Activated CD4-positive, alpha-beta memory T cell treated with anti-CD3 and anti-CD28 coated beads, Interleukin-2, amount 10 ng/mL, durations not matched to agents 7 days and 5 days (primary cell): ENCODE measurements around the gene CEP57. TPM values are rescaled to one million over a fixed set of nuclear protein-coding genes. Genes with fewer than 3 reads are reported as not detected.

Experiments
- CTCF ChIA-PET: fragments of 350-600 bp; sonication (Branson Sonifier 250); formaldehyde crosslinking; loops from one replicate; lab custom pipeline; 2021; ENCODE audit warnings: antibody characterized with exemption, inconsistent platforms; lab: Charles Lee
- POLR2A ChIA-PET: fragments of 350-600 bp; sonication (Branson Sonifier 250); formaldehyde crosslinking; loops from one replicate; lab custom pipeline; 2021; ENCODE audit warnings: antibody characterized with exemption; lab: Charles Lee
- DNase-seq: peaks from one replicate; pipeline ENCODE4 v3.0.0-alpha.2; 2020
- H3K27ac Mint-ChIP-seq: one replicate; pipeline ENCODE4 v1.8.0; 2021; ENCODE audit warnings: mild to moderate bottlenecking, mixed read lengths
- H3K27me3 Mint-ChIP-seq: one replicate; pipeline ENCODE4 v1.8.0; 2021; ENCODE audit warnings: mixed read lengths
- H3K36me3 Mint-ChIP-seq: one replicate; pipeline ENCODE4 v1.8.0; 2021; ENCODE audit warnings: low read depth, mixed read lengths
- H3K4me1 Mint-ChIP-seq: one replicate; pipeline ENCODE4 v1.8.0; 2021; ENCODE audit warnings: mixed read lengths
- H3K4me3 Mint-ChIP-seq: one replicate; pipeline ENCODE4 v1.8.0; 2021; ENCODE audit warnings: mild to moderate bottlenecking, mixed read lengths
- H3K9me3 Mint-ChIP-seq: one replicate; pipeline ENCODE4 v1.8.0; 2021; ENCODE audit warnings: mixed read lengths
- total RNA-seq, 2 experiments: library from RNA; stranded (reverse); gene quantifications; one replicate each; pipeline ENCODE4 v1.2.3, GENCODE V29; 2021

Gene CEP57
- 100 to 1,000 TPM; 102 to 105 TPM for total RNA-seq

GRCh38 chr11:95790123-95790932, at the start of gene CEP57:
CEP57 (plus strand) TSS chr11:95790498; CDS start chr11:95790699, 201 bp downstream.
- ChIA-PET CTCF (interaction anchor here (0.6 to 5.2 kb wide), 12 partner anchors 14 to 723 kb away, joined by 3 to 29 read pairs (median 6); partner anchors contain the start of genes CCDC82, JRKL, MAML2 and SESN3), POLR2A (interaction anchor here (0.6 to 6.0 kb wide), 60 partner anchors 8 to 1663 kb away, joined by 3 to 110 read pairs (median 5); partner anchors contain the start of genes CCDC82, CWC15, ENDOD1 and JRKL)
- peak within 1 kb of the TSS; percentile 100 for H3K27ac Mint-ChIP-seq
- H3K9me3 Mint-ChIP-seq, result no peaks in the 10 kb centered on the region
- H3K4me1 Mint-ChIP-seq, result peaks cover 61% of the 10 kb centered on the region
- peak within 1 kb of the TSS; percentile 97 for H3K4me3 Mint-ChIP-seq
- H3K27me3 Mint-ChIP-seq, result no peaks in the 10 kb centered on the region
- peaks cover 57% of the 10 kb centered on the region for H3K36me3 Mint-ChIP-seq
- peak; percentile 95 for DNase-seq

GRCh38 chr11:95750101-95750500, 40.2 kb upstream of the CEP57 start:
- no peak overlapping the region for H3K27ac Mint-ChIP-seq
- no peaks in the 10 kb centered on the region for H3K4me1 Mint-ChIP-seq
- ChIA-PET CTCF (interaction anchor here (1.7 kb wide), 1 partner anchor 594 kb away, joined by 3 read pairs; no protein-coding TSS in a partner anchor), POLR2A (interaction anchor here (0.6 kb wide), 1 partner anchor 82 kb away, joined by 3 read pairs; no protein-coding TSS in a partner anchor)
- no peaks in the 10 kb centered on the region for H3K9me3 Mint-ChIP-seq
- no peaks in the 10 kb centered on the region for H3K36me3 Mint-ChIP-seq
- no peak overlapping the region for H3K4me3 Mint-ChIP-seq
- DNase-seq, result no peak
- peaks cover 10% of the 10 kb centered on the region for H3K27me3 Mint-ChIP-seq

- H3K27me3 Mint-ChIP-seq, result peaks cover 10% of the 10 kb centered on the region
- ChIA-PET CTCF (no interaction called here), POLR2A (no interaction called here)
- no peak overlapping the region for H3K4me3 Mint-ChIP-seq
- H3K36me3 Mint-ChIP-seq, result no peaks in the 10 kb centered on the region
- no peak for DNase-seq
- H3K4me1 Mint-ChIP-seq, result no peaks in the 10 kb centered on the region
- no peak overlapping the region for H3K27ac Mint-ChIP-seq
- H3K9me3 Mint-ChIP-seq, result no peaks in the 10 kb centered on the region
Measured at GRCh38 chr11:95751515-95751914, 38.8 kb upstream of the CEP57 start.

- H3K27me3 Mint-ChIP-seq, result no peaks in the 10 kb centered on the region
- no peaks in the 10 kb centered on the region for H3K4me1 Mint-ChIP-seq
- ChIA-PET POLR2A (interaction anchor here (1.1 kb wide), 1 partner anchor 693 kb away, joined by 3 read pairs; no protein-coding TSS in a partner anchor), CTCF (interaction anchor here (0.9 to 11.7 kb wide), 3 partner anchors 36 to 665 kb away, joined by 3 to 129 read pairs (median 3); no protein-coding TSS in a partner anchor)
- no peak overlapping the region for H3K27ac Mint-ChIP-seq
- DNase-seq, result no peak
- H3K9me3 Mint-ChIP-seq, result no peaks in the 10 kb centered on the region
- no peaks in the 10 kb centered on the region for H3K36me3 Mint-ChIP-seq
- H3K4me3 Mint-ChIP-seq, result no peak overlapping the region
Measured at GRCh38 chr11:95760941-95761340, 29.4 kb upstream of the CEP57 start.

- Mint-ChIP-seq H3K4me1 (no peaks in the 10 kb centered on the region), H3K27ac (no peak overlapping the region), H3K4me3 (no peak overlapping the region), H3K9me3 (no peaks in the 10 kb centered on the region), H3K27me3 (no peaks in the 10 kb centered on the region), H3K36me3 (peaks cover 2% of the 10 kb centered on the region)
- DNase-seq, result no peak
- CTCF ChIA-PET, result interaction anchor here (0.8 to 11.7 kb wide), 5 partner anchors 12 to 607 kb away, joined by 3 to 129 read pairs (median 3); no protein-coding TSS in a partner anchor
- POLR2A ChIA-PET, result interaction anchor here (1.1 kb wide), 2 partner anchors 27 to 62 kb away, joined by 3 read pairs; partner anchors contain the start of genes CEP57 and FAM76B
Measured at GRCh38 chr11:95762534-95762933, 27.8 kb upstream of the CEP57 start.

GRCh38 chr11:95764267-95764898, 25.9 kb upstream of the CEP57 start:
- Mint-ChIP-seq H3K27me3 (no peaks in the 10 kb centered on the region), H3K4me3 (no peak overlapping the region), H3K27ac (no peak overlapping the region), H3K36me3 (peaks cover 8% of the 10 kb centered on the region), H3K4me1 (no peaks in the 10 kb centered on the region), H3K9me3 (no peaks in the 10 kb centered on the region)
- no peak for DNase-seq
- ChIA-PET CTCF (interaction anchor here (0.6 to 11.7 kb wide), 4 partner anchors 53 to 1209 kb away, joined by 3 to 129 read pairs (median 3); no protein-coding TSS in a partner anchor), POLR2A (interaction anchor here (1.5 to 2.3 kb wide), 2 partner anchors 27 to 611 kb away, joined by 6 to 9 read pairs; partner anchors contain the start of gene CEP57)

- DNase-seq, result no peak
- no peak overlapping the region for H3K27ac Mint-ChIP-seq
- ChIA-PET POLR2A (interaction anchor here (1.0 to 1.5 kb wide), 2 partner anchors 24 to 616 kb away, joined by 3 read pairs; no protein-coding TSS in a partner anchor), CTCF (interaction anchor here (1.0 to 11.7 kb wide), 3 partner anchors 10 to 611 kb away, joined by 3 to 129 read pairs (median 3); no protein-coding TSS in a partner anchor)
- peaks cover 14% of the 10 kb centered on the region for H3K36me3 Mint-ChIP-seq
- H3K9me3 Mint-ChIP-seq, result no peaks in the 10 kb centered on the region
- H3K4me3 Mint-ChIP-seq, result no peak overlapping the region
- peaks cover 1% of the 10 kb centered on the region for H3K4me1 Mint-ChIP-seq
- no peaks in the 10 kb centered on the region for H3K27me3 Mint-ChIP-seq
Measured at GRCh38 chr11:95766701-95767100, 23.6 kb upstream of the CEP57 start.

GRCh38 chr11:95767498-95767897, 22.8 kb upstream of the CEP57 start:
- DNase-seq, result no peak
- ChIA-PET POLR2A (interaction anchor here (0.8 to 2.7 kb wide), 3 partner anchors 22 to 699 kb away, joined by 3 to 21 read pairs (median 3); partner anchors contain the start of genes CEP57 and FAM76B), CTCF (interaction anchor here (1.0 to 11.7 kb wide), 2 partner anchors 36 to 612 kb away, joined by 3 to 129 read pairs; no protein-coding TSS in a partner anchor)
- H3K4me3 Mint-ChIP-seq, result no peak overlapping the region
- H3K36me3 Mint-ChIP-seq, result peaks cover 17% of the 10 kb centered on the region
- H3K9me3 Mint-ChIP-seq, result no peaks in the 10 kb centered on the region
- no peaks in the 10 kb centered on the region for H3K27me3 Mint-ChIP-seq
- no peak overlapping the region for H3K27ac Mint-ChIP-seq
- peaks cover 1% of the 10 kb centered on the region for H3K4me1 Mint-ChIP-seq

- DNase-seq, result no peak
- POLR2A ChIA-PET, result interaction anchor here (1.7 to 2.7 kb wide), 2 partner anchors 21 to 617 kb away, joined by 6 to 21 read pairs; partner anchors contain the start of genes CEP57 and FAM76B
- Mint-ChIP-seq H3K4me1 (peaks cover 3% of the 10 kb centered on the region), H3K27ac (no peak overlapping the region), H3K9me3 (no peaks in the 10 kb centered on the region), H3K4me3 (no peak overlapping the region), H3K36me3 (peaks cover 24% of the 10 kb centered on the region), H3K27me3 (no peaks in the 10 kb centered on the region)
- CTCF ChIA-PET, result interaction anchor here (11.7 kb wide), 1 partner anchor 613 kb away, joined by 129 read pairs; no protein-coding TSS in a partner anchor
Measured at GRCh38 chr11:95768521-95768920, 21.8 kb upstream of the CEP57 start.

- peaks cover 23% of the 10 kb centered on the region for H3K4me1 Mint-ChIP-seq
- no peak for DNase-seq
- no peaks in the 10 kb centered on the region for H3K9me3 Mint-ChIP-seq
- ChIA-PET POLR2A (interaction anchor here (1.3 to 4.2 kb wide), 3 partner anchors 12 to 14 kb away, joined by 5 to 41 read pairs (median 6); partner anchors contain the start of genes CEP57 and FAM76B), CTCF (interaction anchor here (0.6 to 1.4 kb wide), 2 partner anchors 13 to 648 kb away, joined by 3 read pairs; partner anchors contain the start of gene FAM76B)
- H3K27me3 Mint-ChIP-seq, result no peaks in the 10 kb centered on the region
- H3K4me3 Mint-ChIP-seq, result no peak overlapping the region
- H3K27ac Mint-ChIP-seq, result no peak overlapping the region
- H3K36me3 Mint-ChIP-seq, result peaks cover 80% of the 10 kb centered on the region
Measured at GRCh38 chr11:95776859-95777258, 13.4 kb upstream of the CEP57 start.

GRCh38 chr11:95778699-95779098, 11.6 kb upstream of the CEP57 start:
- ChIA-PET POLR2A (interaction anchor here (4.2 kb wide), 1 partner anchor 11 kb away, joined by 41 read pairs; the partner anchor contains the start of genes CEP57 and FAM76B), CTCF (interaction anchor here (1.7 kb wide), 1 partner anchor 627 kb away, joined by 7 read pairs; no protein-coding TSS in a partner anchor)
- H3K27me3 Mint-ChIP-seq, result no peaks in the 10 kb centered on the region
- DNase-seq, result no peak
- peaks cover 36% of the 10 kb centered on the region for H3K4me1 Mint-ChIP-seq
- H3K27ac Mint-ChIP-seq, result no peak overlapping the region
- H3K9me3 Mint-ChIP-seq, result no peaks in the 10 kb centered on the region
- H3K36me3 Mint-ChIP-seq, result peaks cover 82% of the 10 kb centered on the region
- H3K4me3 Mint-ChIP-seq, result no peak overlapping the region

GRCh38 chr11:95780544-95780943, 9.8 kb upstream of the CEP57 start:
- H3K9me3 Mint-ChIP-seq, result no peaks in the 10 kb centered on the region
- POLR2A ChIA-PET, result interaction anchor here (4.2 kb wide), 1 partner anchor 9 kb away, joined by 41 read pairs; the partner anchor contains the start of genes CEP57 and FAM76B
- H3K4me1 Mint-ChIP-seq, result peaks cover 48% of the 10 kb centered on the region
- H3K27ac Mint-ChIP-seq, result no peak overlapping the region
- peaks cover 78% of the 10 kb centered on the region for H3K36me3 Mint-ChIP-seq
- H3K4me3 Mint-ChIP-seq, result no peak overlapping the region
- CTCF ChIA-PET, result interaction anchor here (1.1 kb wide), 1 partner anchor 8 kb away, joined by 3 read pairs; the partner anchor contains the start of gene FAM76B
- no peak for DNase-seq
- H3K27me3 Mint-ChIP-seq, result no peaks in the 10 kb centered on the region
